Inflammatory macrophage (primary cell): ENCODE results near the gene NDRG4.

Source experiments
- DNase-seq, 2 donors: peaks; one replicate each; pipeline ENCODE4 v3.0.0-alpha.2; 2020 to 2022

NDRG4 gene

GRCh38 chr16:58551496-58551895 is 51.6 kb downstream of the NDRG4 start:
- DNase-seq: no peak

GRCh38 chr16:58556678-58557077 is 56.7 kb downstream of the NDRG4 start:
- DNase-seq: no peak
